ENCODE results near the gene MIB1.
A peak's percentile ranks its signal among the peaks of the same experiment; 100 is the strongest.
"Not testable (repeated sequence)": the region's sequence is repeated elsewhere in the genome, so short reads cannot be mapped to it uniquely, and the experiment has no call there.

Gene MIB1

GRCh38 chr18:21740538-21741311 lies at the start of gene MIB1:
TSS of gene MIB1 (plus strand) at chr18:21740792. CDS start at chr18:21741584, 792 bp downstream.
- peak; percentile 97 for DNase-seq

- no peak for DNase-seq
Measured at GRCh38 chr18:21693322-21693721, 47.3 kb upstream of the MIB1 start.

- no peak for DNase-seq
Measured at GRCh38 chr18:21700528-21701075, 40.0 kb upstream of the MIB1 start.

- no peak for DNase-seq
Measured at GRCh38 chr18:21701621-21702020, 39.0 kb upstream of the MIB1 start.

- no peak for DNase-seq
Measured at GRCh38 chr18:21702602-21703001, 38.0 kb upstream of the MIB1 start.

GRCh38 chr18:21703241-21703820 lies 37.3 kb upstream of the MIB1 start:
- peak; percentile 34 for DNase-seq

GRCh38 chr18:21704603-21705364 lies 35.8 kb upstream of the MIB1 start, which contains the start of gene ABHD3:
TSS of gene ABHD3 (minus strand) at chr18:21704774. CDS start at chr18:21704665, 109 bp downstream.
- peak; percentile 90 for DNase-seq

GRCh38 chr18:21706386-21706865 lies 34.2 kb upstream of the MIB1 start:
- no peak for DNase-seq

- DNase-seq, result not testable (repeated sequence)
Measured at GRCh38 chr18:21707130-21707529, 33.5 kb upstream of the MIB1 start.

GRCh38 chr18:21714474-21714873 lies 26.1 kb upstream of the MIB1 start:
- DNase-seq, result no peak

GRCh38 chr18:21722687-21723086 lies 17.9 kb upstream of the MIB1 start:
- no peak for DNase-seq

GRCh38 chr18:21725201-21725600 lies 15.4 kb upstream of the MIB1 start:
- no peak for DNase-seq

- DNase-seq, result no peak
Measured at GRCh38 chr18:21727702-21728101, 12.9 kb upstream of the MIB1 start.

GRCh38 chr18:21733011-21733410 lies 7.6 kb upstream of the MIB1 start:
- no peak for DNase-seq

GRCh38 chr18:21735452-21736015 lies 5.1 kb upstream of the MIB1 start:
- no peak for DNase-seq

GRCh38 chr18:21736926-21737325 lies 3.7 kb upstream of the MIB1 start:
- DNase-seq, result not testable (repeated sequence)

GRCh38 chr18:21739604-21740537 lies 721 bp upstream of the MIB1 start:
- peak; percentile 64 for DNase-seq

- no peak for DNase-seq
Measured at GRCh38 chr18:21741312-21741561, 645 bp downstream of the MIB1 start.

- DNase-seq, result no peak
Measured at GRCh38 chr18:21741562-21742314, 1.1 kb downstream of the MIB1 start.

GRCh38 chr18:21742315-21742687 lies 1.7 kb downstream of the MIB1 start:
- DNase-seq, result no peak

GRCh38 chr18:21743166-21743832 lies 2.7 kb downstream of the MIB1 start:
- DNase-seq, result no peak
